ENCODE measurements around the gene DUT.
A peak's percentile ranks its signal among the peaks of the same experiment; 100 is the strongest.

GRCh38 chr15:48358229-48359152, 27.3 kb downstream of the DUT start:
- TF ChIP-seq POLR2A (IDR thresholded peaks at IDR 0.05): no peak
- peak; percentile 51 to 71 (median 64) for TF ChIP-seq CTCF (IDR thresholded peaks at IDR 0.05)
